Activated T-helper 9 cell treated with anti-CD3 and anti-CD28 coated beads, Interleukin-2, amount 50 U/mL, for 16 hours (primary cell): ENCODE measurements around the gene RNF44.

ENCODE experiments used
- DNase-seq: peaks from one replicate; pipeline ENCODE4 v3.0.0-alpha.2; 2020; ENCODE audit warnings: low read depth

RNF44 gene

DNA sequence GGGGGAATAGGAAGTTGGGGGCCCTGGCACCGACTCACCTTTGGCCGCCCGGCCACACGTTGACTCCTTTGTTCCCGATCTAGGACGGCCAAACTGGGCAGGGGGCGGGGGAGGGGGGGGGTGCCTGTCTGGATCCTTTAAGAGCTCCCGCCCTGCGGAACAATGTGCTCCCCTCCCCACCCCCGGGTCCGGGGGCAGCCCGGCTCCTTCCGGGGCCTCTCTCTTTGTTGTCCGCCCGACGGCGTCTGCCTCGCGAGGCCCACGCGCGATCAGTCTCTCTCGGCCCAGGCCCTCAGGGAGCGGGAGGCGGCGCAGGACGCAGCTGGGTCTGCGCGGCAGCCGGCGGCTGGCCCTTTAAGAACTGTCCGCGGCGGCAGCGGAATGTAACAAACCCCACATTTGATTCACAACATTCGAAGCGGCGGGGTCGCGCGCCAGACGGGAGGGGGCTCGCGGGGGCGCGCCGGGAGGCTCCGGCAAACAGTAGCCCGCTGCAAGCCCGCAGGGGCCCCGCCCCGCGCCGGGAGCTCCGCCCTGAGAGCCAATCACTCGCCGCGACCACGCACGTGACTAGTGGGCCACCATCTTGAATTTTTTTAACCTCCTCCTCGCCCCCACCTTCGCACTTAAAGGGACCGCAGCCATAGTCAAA, at the start of gene RNF44:
TSS of gene RNF44 (minus strand) at position 501 of the 652 bp plus-strand sequence. CDS start 4,930 bp downstream, outside the sequence.
- peak; percentile 97 for DNase-seq

DNA sequence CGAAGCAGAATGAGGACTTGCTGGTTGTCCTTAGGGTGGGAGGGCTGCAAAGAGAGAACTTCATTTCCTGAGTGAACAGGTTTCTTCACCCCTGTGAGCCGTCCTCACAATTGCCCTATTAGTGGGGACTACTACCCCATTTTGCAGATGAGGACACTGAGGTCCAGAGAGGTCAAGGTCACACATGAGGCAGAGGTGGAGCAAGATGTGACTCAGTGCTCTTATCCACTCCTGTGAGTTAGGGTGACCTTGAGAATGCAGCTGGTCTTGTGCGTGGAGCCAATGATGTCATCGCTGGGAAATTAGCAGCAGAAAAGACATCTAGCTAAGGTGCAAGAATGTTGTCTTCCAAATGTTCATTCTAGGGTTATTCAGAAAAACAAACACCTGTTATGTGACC, 45.9 kb upstream of the RNF44 start:
- no peak for DNase-seq

DNA sequence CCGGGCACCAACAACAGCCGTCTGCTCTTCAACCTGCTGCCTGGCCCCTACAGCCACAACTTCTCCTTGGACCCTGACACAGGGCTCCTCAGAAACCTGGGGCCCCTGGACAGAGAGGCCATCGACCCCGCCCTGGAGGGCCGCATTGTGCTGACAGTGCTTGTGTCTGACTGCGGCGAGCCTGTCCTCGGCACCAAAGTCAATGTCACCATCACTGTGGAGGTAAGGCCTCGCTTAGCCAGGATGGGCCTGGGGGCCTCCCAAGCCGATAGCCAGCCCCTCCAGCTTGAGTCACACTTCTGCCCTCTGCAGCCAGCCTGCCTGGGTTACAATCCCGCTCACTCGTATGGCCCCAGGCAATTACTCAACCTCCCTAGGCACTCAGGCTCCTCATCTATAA, 44.2 kb upstream of the RNF44 start:
- DNase-seq: no peak

DNA sequence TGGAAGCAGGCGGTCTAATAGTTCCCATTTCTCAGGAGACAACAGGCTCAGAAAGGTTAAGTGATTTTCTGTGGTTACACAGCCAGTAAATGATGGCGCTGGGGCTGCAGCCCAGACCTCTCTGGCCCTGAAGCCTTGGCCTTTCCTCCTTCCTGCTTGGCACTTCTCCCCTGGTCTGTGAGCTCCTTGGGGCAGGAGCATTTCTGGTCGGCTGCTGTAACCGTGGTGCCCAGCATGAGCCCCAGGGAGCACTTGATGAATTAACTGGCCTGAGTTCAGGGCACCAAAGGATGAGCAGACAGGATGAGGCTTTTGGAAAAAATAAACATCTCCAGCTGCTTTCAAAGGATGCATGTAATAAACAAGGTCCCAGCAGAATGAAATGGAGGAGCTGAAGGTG, 42.1 kb upstream of the RNF44 start:
- DNase-seq: no peak

DNA sequence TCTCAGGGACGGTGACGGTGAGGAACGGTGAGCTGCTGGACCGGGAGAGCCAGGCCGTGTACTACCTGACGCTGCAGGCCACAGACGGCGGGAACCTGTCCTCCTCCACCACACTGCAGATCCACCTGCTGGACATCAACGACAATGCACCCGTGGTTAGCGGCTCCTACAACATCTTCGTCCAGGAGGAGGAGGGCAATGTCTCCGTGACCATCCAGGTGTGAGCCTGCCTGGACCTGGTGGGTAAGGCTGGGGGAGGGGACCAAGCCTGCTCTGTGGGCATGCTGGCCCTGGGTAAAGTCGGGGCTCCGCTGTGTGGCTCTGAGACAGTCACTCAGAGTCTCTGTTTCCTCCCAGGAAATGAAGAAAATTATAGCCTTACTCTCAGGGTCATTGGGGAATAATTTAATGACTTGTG, 41.2 kb upstream of the RNF44 start:
- no peak for DNase-seq

DNA sequence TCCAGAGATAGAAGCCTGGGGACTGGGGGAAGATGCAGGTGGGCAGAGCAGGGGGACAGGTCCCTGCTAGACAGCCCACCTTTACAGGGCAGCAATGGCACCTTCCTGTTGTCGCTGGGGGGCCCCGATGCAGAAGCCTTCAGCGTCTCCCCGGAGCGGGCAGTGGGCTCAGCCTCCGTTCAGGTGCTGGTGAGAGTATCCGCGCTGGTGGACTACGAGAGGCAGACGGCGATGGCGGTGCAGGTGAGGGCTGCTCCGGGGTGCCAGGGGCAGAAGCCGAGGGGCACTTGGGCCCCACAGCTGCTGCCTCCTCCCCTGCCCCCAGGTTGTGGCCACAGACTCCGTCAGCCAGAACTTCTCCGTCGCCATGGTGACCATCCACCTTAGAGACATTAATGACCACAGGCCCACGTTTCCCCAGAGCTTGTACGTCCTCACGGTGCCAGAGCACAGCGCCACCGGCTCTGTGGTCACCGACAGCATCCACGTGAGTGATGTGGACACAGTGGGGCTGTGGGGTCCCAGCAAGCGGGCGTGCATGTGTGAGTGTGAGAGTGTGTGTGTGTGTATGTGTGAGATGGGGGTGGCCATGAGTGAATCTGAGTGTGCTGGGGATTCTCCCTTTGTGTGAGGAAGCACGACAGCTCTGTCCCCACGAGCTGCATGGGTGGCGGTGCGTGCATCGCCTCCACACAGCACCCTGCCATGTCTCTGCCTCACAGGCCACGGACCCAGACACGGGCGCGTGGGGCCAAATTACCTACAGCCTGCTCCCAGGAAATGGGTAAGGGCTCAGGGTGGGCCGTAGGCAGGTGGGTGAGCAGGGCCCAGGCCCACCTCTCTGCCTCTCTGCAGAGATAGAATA, 40.3 kb upstream of the RNF44 start:
- DNase-seq: no peak

DNA sequence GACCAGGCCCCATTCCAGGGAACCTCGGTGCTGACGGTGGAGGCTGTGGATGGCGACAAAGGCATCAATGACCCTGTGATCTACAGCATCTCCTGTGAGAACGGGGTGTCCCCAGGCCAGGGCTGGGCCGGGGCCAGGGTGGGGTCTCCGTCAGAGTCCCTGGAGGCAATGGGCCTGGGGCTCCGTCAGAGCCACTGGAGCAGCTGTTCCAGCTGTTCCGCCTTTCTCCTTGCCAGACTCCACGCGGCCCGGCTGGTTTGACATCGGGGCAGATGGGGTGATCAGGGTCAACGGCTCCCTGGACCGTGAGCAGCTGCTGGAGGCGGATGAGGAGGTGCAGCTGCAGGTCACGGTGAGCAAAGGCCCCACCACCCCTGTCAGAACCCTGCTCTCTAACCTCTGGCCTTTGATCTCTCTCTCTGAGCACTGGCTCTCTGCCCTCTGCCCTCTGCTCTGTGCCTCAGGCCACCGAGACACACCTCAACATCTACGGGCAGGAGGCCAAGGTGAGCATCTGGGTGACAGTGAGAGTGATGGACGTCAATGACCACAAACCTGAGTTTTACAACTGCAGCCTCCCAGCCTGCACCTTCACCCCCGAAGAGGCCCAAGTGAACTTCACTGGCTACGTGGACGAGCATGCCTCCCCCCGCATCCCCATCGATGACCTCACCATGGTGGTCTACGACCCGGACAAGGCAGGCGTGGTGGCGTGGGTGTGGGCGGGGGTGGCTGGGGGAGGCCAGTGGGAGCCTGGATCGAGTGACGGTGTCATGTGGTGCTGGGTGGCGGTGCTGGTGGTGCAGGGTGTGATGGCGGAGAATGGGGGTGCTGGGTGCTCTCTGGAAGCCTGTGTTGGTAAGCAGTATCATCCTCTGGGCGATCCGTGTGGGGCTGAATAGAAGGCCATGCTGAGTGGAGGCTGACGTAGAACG, 38.6 kb upstream of the RNF44 start:
- DNase-seq: no peak

DNA sequence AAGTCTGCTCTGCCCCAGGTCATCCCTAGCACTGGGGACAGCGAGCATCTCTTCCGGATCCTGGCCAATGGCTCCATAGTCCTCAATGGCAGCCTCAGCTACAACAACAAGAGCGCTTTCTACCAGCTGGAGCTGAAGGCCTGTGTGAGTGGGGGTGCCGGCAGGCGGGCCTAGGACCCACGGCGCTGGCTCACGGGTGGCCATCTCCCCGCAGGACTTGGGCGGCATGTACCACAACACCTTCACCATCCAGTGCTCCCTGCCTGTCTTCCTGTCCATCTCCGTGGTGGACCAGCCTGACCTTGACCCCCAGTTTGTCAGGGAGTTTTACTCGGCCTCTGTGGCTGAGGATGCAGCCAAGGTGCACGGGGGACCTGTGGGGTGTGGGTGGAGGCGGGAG, 37.9 kb upstream of the RNF44 start:
- DNase-seq: no peak

DNA sequence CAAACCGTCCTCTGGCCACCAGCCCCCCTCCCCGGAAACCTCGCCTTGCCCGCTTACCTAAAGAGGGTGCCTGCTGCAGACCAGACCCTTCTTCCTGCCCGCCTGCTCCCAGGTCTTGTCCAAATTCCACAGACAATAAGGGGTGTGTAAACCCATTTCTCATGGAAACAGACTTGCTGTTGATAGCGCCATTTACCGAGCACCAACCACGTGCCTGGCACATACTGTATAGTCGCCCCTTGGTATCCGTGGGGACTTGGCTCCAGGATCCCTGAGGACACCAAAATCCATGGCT, 37.0 kb upstream of the RNF44 start:
- no peak for DNase-seq

DNA sequence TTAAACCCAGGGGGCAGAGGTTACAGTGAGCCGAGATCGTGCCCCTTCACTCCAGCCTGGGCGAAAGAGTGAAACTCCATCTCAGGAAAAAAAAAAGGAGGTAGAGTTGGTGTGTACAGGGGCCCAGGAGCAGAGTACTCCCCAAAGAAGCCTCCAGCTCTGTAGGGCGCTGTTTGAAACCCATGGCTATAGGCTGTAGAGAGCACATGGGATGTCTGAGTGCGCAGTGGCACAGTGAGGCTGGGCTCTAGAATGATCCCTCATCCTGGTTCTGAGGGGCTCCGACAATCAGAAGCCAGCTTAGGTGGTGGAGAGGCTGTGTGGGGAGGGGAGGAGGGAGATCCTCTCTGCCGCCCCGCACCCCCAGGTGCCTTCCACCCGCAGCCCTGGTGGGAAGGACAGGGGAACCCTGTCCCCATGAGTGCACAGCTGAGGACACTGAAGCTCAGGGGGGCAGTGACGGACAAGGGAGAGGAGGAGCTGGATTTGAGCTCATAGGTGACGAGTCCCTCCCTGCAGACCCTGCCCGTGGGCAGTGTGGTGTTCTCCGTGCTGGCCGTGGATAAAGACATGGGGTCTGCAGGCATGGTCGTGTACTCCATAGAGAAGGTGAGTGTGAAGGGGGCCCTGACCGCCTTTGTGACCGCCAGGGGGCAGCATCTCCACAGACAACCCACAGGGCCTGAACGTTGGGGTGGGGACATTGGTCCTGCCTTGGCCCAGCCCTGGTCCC, 36.5 kb upstream of the RNF44 start:
- DNase-seq: peak; percentile 70

DNA sequence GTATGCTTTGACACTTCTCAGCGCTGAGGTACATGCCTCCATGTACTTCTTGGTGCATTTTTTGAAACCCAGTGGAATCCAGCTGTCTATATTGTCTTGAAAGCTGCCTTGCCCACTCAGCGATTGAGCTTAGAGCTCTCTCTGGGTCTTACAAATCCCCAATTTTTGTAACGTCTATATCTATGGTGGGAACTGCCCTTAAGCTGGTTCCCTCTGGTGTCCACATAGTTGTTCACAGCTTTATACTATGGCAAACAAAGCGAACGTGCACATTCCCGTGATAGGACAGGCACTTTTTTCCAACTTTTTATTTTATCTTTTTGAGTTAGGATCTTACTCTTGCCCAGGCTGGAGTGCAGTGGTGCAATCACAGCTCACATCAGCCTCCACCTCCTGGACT, 32.8 kb upstream of the RNF44 start:
- no peak for DNase-seq

DNA sequence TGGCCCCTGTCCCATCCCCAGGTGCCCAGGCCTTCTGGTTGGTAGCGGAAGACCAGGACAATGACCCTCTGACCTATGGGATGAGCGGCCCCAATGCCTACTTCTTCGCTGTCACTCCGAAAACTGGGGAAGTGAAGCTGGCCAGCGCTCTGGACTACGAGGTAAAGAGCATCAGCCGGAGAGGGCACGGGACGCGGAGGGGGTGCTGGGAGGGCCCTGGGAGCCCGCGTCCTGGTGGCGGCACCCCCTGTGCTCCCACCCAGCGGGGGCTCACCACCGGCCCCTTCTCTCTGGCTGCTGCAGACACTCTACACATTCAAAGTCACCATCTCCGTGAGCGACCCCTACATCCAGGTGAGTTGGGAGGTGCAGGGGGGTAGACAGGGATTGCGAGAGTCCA, 31.5 kb upstream of the RNF44 start:
- DNase-seq: no peak

DNA sequence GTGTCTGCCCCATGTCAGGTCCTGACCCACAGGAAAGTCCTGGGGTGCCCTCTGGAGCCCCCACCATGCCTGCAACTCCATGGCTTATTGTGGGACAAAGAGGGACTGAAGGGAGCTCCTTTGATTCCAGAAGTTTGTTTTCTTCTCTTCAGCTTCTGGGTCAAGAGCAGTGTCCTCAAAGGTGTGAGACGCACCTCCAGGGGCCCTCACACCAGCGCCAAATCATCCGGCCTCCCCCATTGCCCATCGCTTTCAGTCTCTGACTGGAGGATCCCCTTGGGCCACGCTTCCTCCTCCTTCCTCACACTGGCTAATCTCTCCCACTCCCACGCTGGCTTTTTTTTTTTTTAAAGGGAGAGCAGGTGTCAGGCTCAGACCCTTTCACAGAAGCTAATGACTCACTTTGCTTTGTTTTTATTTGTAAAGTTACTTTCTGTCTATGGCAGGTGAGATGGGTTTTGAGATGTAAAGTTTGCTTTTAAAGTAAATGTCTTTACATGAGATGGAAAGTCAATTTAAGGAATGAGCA, 28.6 kb upstream of the RNF44 start:
- DNase-seq: no peak

DNA sequence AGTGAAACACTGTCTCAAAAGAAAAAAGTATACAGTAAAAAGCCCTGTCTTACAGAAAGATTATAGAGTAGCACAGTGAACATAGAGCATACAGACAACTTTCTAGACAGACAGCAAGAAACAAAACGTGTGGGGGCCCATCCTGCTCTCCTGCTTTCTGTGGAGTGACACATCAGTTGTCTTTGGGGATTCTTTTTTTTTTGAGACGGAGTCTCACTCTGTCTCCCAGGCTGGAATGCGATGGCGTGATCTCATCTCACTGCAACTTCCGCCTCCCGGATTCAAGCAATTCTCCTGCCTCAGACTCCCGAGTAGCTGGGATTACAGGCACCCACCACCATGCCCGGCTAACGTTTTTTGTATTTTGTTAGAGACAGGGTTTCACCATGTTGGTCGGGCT, 26.8 kb upstream of the RNF44 start:
- no peak for DNase-seq

DNA sequence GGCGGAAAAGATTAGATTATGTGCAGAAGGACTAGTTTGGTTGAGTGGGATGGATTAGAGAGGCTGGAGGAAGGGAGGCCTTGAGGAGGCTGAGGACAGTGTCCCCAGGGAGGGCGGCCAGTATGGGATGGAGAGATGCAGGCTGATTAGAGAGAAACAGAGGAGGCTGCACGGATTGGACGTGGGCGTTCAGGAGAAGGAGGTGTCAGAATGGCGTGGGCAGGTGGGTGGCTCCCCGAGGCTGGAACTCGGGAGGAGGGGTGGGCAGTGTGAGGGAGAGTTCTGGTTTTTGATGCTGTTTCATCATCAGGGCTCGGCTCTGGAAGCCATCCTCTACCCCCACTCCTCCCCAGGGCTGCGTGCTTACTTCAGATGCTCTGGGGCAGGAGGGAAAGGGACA, 25.0 kb upstream of the RNF44 start:
- no peak for DNase-seq

DNA sequence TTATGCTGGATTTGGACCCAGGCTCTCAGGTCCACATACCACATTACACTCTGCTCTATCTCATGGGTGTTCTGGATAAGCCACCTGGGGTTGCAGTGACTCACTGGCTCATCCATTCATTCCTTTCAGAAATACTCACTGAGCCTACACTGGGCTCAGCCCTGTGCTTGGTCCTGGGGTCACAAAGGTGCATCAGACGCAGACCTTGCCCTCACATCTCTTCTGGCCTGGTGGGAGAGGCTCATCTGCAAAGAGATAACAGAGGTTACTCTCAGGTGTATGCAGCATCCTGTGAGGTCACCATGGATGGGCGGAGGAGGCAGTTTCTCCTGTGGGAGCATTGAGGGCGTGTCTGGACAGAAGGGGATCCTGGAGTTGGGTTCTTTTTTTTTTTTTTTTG, 24.1 kb upstream of the RNF44 start:
- no peak for DNase-seq

DNA sequence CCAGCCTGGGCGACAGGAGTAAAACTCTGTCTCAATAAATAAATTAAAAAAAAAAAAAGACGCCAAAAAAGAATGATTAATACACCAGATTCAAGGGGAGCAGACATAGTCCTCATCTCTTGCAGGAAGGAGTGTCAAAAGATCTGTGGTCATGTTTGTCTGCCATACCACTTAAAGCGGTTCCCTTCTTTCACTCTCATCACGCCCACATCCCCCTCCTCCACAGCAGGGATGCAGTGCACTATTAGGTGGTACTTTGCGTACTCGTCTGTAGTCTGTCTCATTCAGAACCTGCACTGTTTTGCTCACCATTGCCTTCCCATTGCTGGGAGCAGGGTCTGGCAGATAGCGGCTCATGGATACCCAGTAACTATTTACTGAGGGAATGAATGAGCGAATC, 23.2 kb upstream of the RNF44 start:
- DNase-seq: no peak

DNA sequence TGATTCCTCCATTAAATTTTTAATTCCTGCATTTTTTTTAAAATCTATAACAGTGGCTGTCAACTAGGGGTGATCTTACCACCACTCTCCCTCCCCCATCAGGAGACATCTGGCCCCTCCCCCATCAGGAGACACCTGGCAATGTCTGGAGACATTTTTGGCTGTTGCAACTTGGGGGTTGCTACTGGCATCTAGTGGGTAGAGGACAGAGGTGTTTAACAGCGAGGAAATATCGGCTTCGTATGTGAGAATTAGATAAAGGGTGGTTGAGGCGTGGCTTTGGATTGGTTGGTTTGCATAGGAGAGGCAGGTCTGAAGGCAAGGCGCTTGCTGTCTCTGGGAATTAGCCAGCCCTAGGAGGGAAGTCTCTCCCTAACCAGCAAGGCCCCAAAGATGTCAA, 22.5 kb upstream of the RNF44 start:
- no peak for DNase-seq

DNA sequence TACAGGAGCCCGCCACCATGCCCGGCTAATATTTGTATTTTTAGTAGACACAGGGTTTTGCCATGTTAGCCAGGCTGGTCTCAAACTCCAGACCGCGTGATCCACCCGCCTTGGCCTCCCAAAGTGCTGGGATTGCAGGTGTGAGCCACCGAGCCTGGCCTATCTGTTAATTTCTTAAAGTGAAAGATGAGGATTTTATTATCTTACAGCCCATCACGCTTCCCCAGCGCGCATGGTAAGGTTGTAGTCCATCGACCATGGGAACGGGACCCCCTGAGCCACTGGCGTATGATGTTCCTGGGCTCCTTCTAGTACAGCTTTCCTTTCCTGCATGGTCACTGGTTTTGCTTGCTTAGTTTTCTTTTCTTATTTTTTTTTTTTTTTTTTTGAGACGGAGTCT, 20.6 kb upstream of the RNF44 start:
- DNase-seq: no peak

DNA sequence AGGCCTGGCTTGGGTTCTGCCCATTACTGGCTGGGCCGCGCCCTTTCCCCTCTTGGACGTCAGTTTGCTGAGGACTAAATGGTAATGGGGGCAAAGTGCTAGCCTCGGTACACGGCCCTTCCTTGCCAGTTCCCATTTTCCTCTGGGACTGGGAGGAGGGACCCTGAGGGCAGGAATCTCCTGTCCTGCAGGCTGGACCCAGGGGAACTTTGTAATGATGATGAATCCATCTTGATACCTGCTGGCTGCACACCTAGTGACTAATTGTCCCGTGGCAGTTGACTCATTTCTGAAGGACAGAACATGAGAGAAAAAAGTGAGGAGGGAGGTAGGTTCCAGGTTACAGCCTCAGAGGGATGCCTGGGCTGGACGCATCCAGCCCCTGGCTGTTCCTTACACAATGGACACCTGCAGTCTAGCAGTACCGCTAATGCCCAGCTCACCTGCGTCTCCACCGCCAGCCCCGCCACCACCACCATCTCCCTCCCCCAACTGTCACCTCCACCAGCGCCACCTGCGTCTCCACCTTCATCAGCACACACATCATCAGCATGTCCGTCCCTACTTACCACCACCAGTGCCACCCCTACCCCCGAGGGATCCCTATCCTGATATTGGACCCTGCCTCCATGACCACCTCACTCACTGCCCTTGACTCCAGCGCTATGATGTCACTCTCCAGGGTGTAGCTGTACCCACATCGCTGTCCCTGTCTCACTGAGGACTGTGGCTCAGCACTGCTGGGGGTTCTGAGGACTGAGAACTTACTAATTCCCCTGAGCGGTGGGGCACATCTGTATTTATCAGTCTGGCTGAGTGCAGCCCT, 16.3 kb upstream of the RNF44 start:
- DNase-seq: no peak

DNA sequence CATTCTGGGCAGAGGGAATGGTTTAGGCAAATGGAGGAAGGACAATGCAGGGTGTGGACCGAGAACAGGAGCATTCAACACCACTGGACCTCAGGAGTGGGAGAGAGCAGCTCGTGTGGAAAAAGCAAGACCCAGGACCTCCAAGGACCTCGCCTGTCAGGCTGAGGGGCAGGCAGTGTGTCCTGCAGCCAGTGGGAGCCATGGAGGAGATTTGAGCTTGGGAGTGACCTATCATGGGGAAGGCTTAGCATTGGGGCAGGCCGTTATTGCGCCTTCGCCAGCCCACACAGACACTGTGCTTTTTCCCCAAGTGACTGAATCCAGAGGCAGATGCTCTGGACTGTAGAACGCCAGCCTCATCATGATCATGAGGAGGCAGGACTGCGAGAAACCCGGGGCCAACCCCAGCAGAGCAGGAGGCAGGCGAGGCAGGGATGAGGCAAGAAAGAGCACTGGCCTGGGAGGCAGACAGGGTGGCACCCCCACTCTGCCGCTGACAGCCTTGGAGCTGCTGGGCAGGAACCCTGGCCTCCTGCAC, 15.2 kb upstream of the RNF44 start:
- DNase-seq: no peak
